HepG2 (cell line): ENCODE measurements around the gene POLR2B. TPM values are rescaled to one million over a fixed set of nuclear protein-coding genes. Genes with fewer than 3 reads are reported as not detected.
A peak's percentile ranks its signal among the peaks of the same experiment; 100 is the strongest.

Source experiments
- HNRNPLL ChIP-seq: fragments of 200-400 bp; formaldehyde crosslinking; IDR thresholded peaks from 2 replicates; pipeline ENCODE4 v1.6.1; 2017; ENCODE audit warnings: mild to moderate bottlenecking, low read depth, low read length; ENCODE audit not compliant: poor library complexity, severe bottlenecking
- KMT2B ChIP-seq: IDR thresholded peaks from 2 replicates; pipeline ENCODE4 v1.6.1; 2016; ENCODE audit warnings: missing genetic modification reagents, missing compliant biosample characterization
- NFYB ChIP-seq: sonication (generic); formaldehyde crosslinking; IDR thresholded peaks from 2 replicates; pipeline ENCODE4 v1.4.0; 2020; ENCODE audit warnings: missing genetic modification reagents
- NRL ChIP-seq: sonication (generic); formaldehyde crosslinking; IDR thresholded peaks from 2 replicates; pipeline ENCODE4 v1.5.0; 2020; ENCODE audit warnings: missing genetic modification reagents, mild to moderate bottlenecking, moderate library complexity, borderline replicate concordance
- PRDM4 ChIP-seq: sonication (generic); formaldehyde crosslinking; IDR thresholded peaks from 2 replicates; pipeline ENCODE4 v1.9.0; 2021; ENCODE audit warnings: missing genetic modification reagents, borderline replicate concordance
- RELA ChIP-seq: sonication (generic); formaldehyde crosslinking; IDR thresholded peaks from 2 replicates; pipeline ENCODE4 v1.4.0; 2020; ENCODE audit warnings: missing genetic modification reagents
- RFX1 ChIP-seq: fragments of 450-650 bp; IDR thresholded peaks from 2 replicates; pipeline ENCODE4 v1.6.1; 2017
- SETDB1 ChIP-seq: sonication (generic); formaldehyde crosslinking; IDR thresholded peaks from 2 replicates; pipeline ENCODE4 v1.5.1; 2020; ENCODE audit warnings: missing genetic modification reagents, mild to moderate bottlenecking, borderline replicate concordance
- SMYD3 ChIP-seq: sonication (generic); formaldehyde crosslinking; IDR thresholded peaks from 2 replicates; pipeline ENCODE4 v1.8.1; 2023; ENCODE audit warnings: mild to moderate bottlenecking, missing genetic modification reagents
- SNAPC2 ChIP-seq: sonication (generic); formaldehyde crosslinking; IDR thresholded peaks from 2 replicates; pipeline ENCODE4 v1.8.1; 2022; ENCODE audit warnings: mild to moderate bottlenecking, missing genetic modification reagents
- ZBTB43 ChIP-seq: sonication (generic); formaldehyde crosslinking; conservative IDR thresholded peaks from 2 replicates; pipeline ENCODE4 v1.4.0; 2020; ENCODE audit warnings: missing genetic modification reagents
- ZBTB49 ChIP-seq: sonication (generic); formaldehyde crosslinking; IDR thresholded peaks from 2 replicates; pipeline ENCODE4 v1.4.0; 2020; ENCODE audit warnings: missing genetic modification reagents, borderline replicate concordance
- ZNF318 ChIP-seq: sonication (generic); formaldehyde crosslinking; IDR thresholded peaks from 2 replicates; pipeline ENCODE4 v1.4.0; 2020; ENCODE audit warnings: mild to moderate bottlenecking, missing genetic modification reagents
- ZNF660 ChIP-seq: sonication (generic); formaldehyde crosslinking; IDR thresholded peaks from 2 replicates; pipeline ENCODE4 v1.5.1; 2020; ENCODE audit warnings: mild to moderate bottlenecking, low read depth, missing genetic modification reagents, borderline replicate concordance
- ZNF788 ChIP-seq: sonication (generic); formaldehyde crosslinking; IDR thresholded peaks from 2 replicates; pipeline ENCODE4 v1.5.0; 2020; ENCODE audit warnings: mild to moderate bottlenecking, missing genetic modification reagents, borderline replicate concordance
- polyA plus RNA-seq, 8 experiments: library from polyadenylated mRNA; depleted of rRNA in 3 of 8; stranded (reverse) in 7 of 8; unstranded in 1 of 8; fragments of >200 nt; fragmentation: Illumina TruSeq in 4 of 8; extraction: Trizol in 4 of 8; gene quantifications; 2 replicates each; pipeline versions ENCODE4 v1.2.1 to v1.2.3, GENCODE V29; 2011 to 2016; ENCODE audit warnings: low read depth in 4 of 8, missing spikeins in 1 of 8, mixed read lengths in 1 of 8; ENCODE audit not compliant: insufficient read depth in 1 of 8
- total RNA-seq, 5 experiments: library from RNA; depleted of rRNA; stranded (reverse); fragments of >200 nt; fragmentation: Illumina TruSeq; extraction: Trizol; gene quantifications; 2 replicates each; pipeline ENCODE4 v1.2.3, GENCODE V29; 2016; ENCODE audit warnings: low read depth in 1 of 5

The POLR2B gene
- total and polyA plus RNA-seq, 2 of the 13 experiments (the other 11 are each of a cell fraction or from before 2014, with no cell fraction given) = 70.6 to 116 TPM

GRCh38 chr4:56977321-56978012 is 1.2 kb upstream of the POLR2B start, which contains the start of gene NOA1 (continued):
- TF ChIP-seq ZNF318 (CRISPR knock-in tag) (no peak), ZNF660 (CRISPR knock-in tag) (no peak), NRL (CRISPR knock-in tag) (no peak), ZBTB43 (CRISPR knock-in tag) (no peak), SETDB1 (CRISPR knock-in tag) (no peak), HNRNPLL (peak; percentile 47), KMT2B (CRISPR knock-in tag) (no peak), RELA (CRISPR knock-in tag) (no peak), PRDM4 (CRISPR knock-in tag) (no peak), SNAPC2 (no peak), SMYD3 (CRISPR knock-in tag) (no peak), ZBTB49 (CRISPR knock-in tag) (no peak), ZNF788 (CRISPR knock-in tag) (peak; percentile 51; the same call in 1 of the 2 replicates), RFX1 (no peak), NFYB (peak; percentile 67)
